HepG2 (cell line): Measurements from ENCODE around the gene MARCHF9.

Source experiments
- CTCF ChIP-seq: sonication (generic); formaldehyde crosslinking; IDR thresholded peaks from 2 replicates; pipeline ENCODE4 v1.5.0; 2020; ENCODE audit warnings: mild to moderate bottlenecking, missing genetic modification reagents, moderate library complexity
- ELF1 ChIP-seq: sonication (generic); formaldehyde crosslinking; IDR thresholded peaks from 2 replicates; pipeline ENCODE4 v1.4.0; 2020; ENCODE audit warnings: missing genetic modification reagents
- EZH2 ChIP-seq: conservative IDR thresholded peaks from 2 replicates; pipeline ENCODE4 v1.6.1; 2012; ENCODE audit warnings: mild to moderate bottlenecking, low read depth, low read length, moderate library complexity
- HNF1A ChIP-seq, 2 experiments: sonication (generic) in 1 of 2; formaldehyde crosslinking in 1 of 2; IDR thresholded peaks; 2 replicates each; pipeline versions ENCODE4 v1.4.0 to v1.6.1; 2016 to 2020; ENCODE audit warnings: borderline replicate concordance in 1 of 2, low read depth in 1 of 2, mild to moderate bottlenecking in 1 of 2, missing genetic modification reagents in 1 of 2
- KDM1A ChIP-seq: IDR thresholded peaks from 2 replicates; pipeline ENCODE4 v1.6.1; 2016; ENCODE audit warnings: missing compliant biosample characterization
- RBM22 ChIP-seq: fragments of 200-400 bp; formaldehyde crosslinking; optimal IDR thresholded peaks from 2 replicates; pipeline ENCODE3; 2017; ENCODE audit warnings: mild to moderate bottlenecking, low read length, moderate library complexity
- TSC22D2 ChIP-seq: sonication (generic); formaldehyde crosslinking; IDR thresholded peaks from 2 replicates; pipeline ENCODE4 v1.5.1; 2020; ENCODE audit warnings: missing genetic modification reagents, mild to moderate bottlenecking, borderline replicate concordance
- USF2 ChIP-seq, 2 experiments: sonication (generic) in 1 of 2; formaldehyde crosslinking in 1 of 2; IDR thresholded peaks; 2 replicates each; pipeline versions ENCODE4 v1.5.1 to v1.6.1; 2011 to 2020; ENCODE audit warnings: borderline replicate concordance in 1 of 2, low read depth in 1 of 2, low read length in 1 of 2, mild to moderate bottlenecking in 1 of 2, missing genetic modification reagents in 1 of 2, moderate library complexity in 1 of 2
- ZBTB8A ChIP-seq: sonication (generic); formaldehyde crosslinking; IDR thresholded peaks from 2 replicates; pipeline ENCODE4 v1.4.0; 2020; ENCODE audit warnings: mild to moderate bottlenecking, low read depth, missing genetic modification reagents, borderline replicate concordance
- ZNF24 ChIP-seq: fragments of 450-650 bp; IDR thresholded peaks from 2 replicates; pipeline ENCODE4 v1.6.1; 2017; ENCODE audit warnings: antibody characterized with exemption, mild to moderate bottlenecking
- ZNF629 ChIP-seq: sonication (generic); formaldehyde crosslinking; conservative IDR thresholded peaks from 2 replicates; pipeline ENCODE4 v1.5.0; 2020; ENCODE audit warnings: missing genetic modification reagents

GRCh38 chr12:57741844-57742738 is 12.8 kb upstream of the MARCHF9 start:
- peak; percentile 61 for TF ChIP-seq CTCF (CRISPR knock-in tag)
- no peak for TF ChIP-seq TSC22D2
- TF ChIP-seq ZNF24: no peak
- no peak for TF ChIP-seq ZBTB8A (CRISPR knock-in tag)
- TF ChIP-seq HNF1A (IDR thresholded peaks at IDR 0.05; ENCODE audit: low read depth): no peak
- no peak for TF ChIP-seq HNF1A (CRISPR knock-in tag; IDR thresholded peaks at IDR 0.05; ENCODE audit: borderline replicate concordance)
- no peak for TF ChIP-seq ZNF629
- TF ChIP-seq KDM1A: no peak
- TF ChIP-seq EZH2: no peak
- no peak for TF ChIP-seq RBM22
- TF ChIP-seq USF2 (IDR thresholded peaks at IDR 0.05; ENCODE audit: low read depth, low read length): no peak
- TF ChIP-seq USF2 (CRISPR knock-in tag; IDR thresholded peaks at IDR 0.05; ENCODE audit: borderline replicate concordance): no peak
- TF ChIP-seq ELF1 (CRISPR knock-in tag): no peak
